ENCODE data around the gene CADPS.

CADPS gene

DNA sequence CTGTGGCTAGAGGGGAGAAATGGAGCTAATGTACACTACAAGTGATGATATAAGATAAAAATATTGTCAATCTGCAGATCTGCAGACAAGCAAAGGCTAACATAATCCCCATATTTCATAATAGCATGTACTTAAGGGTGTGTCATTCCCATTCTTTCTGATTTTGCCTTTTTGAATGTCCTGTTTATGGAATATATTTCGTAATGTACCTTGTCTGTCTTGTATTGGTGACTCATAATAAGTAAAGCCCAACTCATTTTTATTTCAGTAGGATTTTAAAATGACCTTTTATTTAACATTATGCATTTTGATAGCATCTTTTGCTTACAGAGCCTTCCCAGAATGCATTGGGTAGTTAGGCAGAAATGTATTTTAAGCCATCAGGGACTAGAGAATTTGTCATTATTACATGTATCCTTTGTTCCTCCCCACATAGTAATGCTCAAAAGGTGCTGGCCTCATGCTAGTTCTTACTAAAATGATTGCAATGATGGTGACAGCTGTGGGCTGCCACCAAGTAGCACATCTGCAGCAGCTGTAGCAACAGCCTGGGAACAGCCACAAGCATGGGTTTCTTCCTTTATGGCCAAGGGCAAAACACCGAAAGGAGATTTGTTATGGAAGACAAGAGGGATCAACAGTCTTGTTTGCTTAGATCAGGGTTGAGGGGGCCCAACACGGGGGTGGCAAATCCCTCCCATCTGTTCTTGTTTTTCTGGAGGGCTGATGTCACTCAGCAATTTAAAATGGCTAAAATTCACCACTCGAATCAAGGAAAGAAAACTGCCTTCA lies 188.5 kb downstream of the CADPS start:
- no peak for DNase-seq (ENCODE audit: low read depth)

DNA sequence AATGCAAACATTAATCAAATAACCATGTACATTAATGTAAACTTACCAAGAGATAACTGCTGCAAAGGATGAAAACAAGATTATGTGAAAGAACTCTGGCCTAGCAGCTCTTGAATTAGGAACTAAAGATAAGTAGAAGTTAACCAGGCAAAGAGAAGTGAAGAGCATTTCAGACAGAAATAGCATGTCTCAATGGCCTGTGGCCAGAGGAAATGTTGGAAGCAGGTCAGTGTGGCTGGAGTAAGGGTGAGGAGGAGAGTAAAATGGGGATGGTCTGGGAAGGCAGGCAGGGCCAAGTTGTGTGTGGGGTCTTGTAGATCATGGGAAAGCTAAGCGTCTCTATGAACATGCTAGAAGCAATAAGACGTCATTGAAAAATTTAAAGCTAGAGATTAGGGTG lies 192.4 kb downstream of the CADPS start:
- DNase-seq (ENCODE audit: low read depth) = no peak

DNA sequence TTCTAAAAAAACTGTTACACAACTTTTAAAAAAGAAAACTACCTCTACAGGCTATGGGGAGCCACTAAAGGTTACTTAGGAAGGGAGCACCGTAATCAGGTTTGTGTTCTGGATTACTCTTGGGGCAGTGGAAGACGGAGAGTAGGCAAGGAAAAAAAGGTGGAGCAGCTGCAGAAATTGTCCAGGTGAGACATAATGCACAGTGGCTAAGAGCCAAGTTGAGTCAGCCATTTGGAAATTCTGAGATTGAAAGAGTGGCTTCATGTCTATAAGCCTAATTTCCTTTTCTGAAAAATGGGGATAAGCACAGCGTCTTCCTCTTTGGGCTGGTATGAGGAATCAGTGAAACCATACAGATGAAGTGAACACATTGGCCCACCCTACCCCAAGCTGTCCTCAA lies 195.2 kb downstream of the CADPS start:
- no peak for DNase-seq (ENCODE audit: low read depth)

DNA sequence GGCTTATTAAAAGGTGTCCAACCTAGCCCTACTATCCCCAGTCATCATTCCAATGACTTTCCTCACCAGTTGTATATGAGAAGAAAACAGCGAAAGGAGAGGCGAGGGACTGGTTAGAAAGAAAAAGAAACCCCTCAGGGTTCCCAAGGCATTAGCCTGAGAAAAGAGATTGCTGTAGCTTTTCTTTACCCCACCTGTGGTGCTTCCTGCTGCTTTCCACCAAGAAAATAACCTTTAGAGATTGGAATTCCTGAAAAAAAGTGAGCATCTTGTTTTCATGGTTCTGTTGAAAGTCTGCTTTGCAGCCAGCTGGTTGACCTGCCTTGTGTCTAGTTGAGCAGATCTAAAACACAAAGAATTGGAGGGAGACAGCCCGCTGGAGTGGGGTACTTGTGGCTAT lies 196.4 kb downstream of the CADPS start:
- DNase-seq (ENCODE audit: low read depth) = no peak

DNA sequence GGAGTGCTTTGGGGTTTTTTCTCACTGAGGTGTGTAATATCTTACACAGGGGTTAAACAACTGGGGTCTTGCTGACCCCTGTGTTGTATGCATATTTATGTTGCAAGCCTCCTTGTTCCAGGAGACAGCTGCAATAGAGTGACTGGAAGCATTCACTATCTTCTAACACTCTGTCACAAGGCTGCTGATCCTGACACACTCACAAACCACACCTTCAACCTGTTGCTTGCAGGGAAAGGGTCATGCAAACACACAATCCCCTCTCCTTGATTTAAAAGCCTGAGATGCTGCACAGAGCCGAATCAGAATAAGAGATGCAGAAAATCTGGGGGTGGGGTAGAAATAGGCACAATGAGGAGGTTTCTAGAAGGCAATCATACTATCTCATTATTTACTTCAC lies 197.3 kb downstream of the CADPS start:
- no peak for DNase-seq (ENCODE audit: low read depth)

DNA sequence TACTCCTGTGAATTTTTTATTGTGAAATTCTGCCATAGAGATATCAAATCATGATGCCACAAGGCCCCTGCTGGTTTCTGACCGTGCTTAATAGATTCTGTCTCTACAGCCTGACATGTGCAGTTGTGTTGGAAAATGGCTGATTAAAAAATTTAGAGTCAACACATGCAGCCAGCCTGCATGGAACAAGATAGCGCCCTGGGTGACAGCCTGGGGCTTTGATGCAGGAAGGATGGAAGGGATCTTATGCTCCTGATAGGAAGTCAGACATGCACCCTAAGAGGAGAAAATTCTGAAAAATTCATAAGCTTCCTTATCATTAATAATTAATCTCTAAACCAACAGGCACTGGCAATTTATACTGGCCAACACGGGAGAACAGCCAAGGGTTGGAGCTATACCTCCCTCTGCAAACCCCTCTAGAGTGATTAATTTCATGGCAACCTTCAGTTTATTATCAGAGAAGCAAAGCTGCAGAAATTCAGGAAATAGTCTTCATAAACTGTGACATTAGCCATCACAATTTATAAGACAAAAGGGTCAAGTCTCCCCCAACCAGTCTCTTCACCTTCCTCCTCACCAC lies 198.4 kb downstream of the CADPS start:
- no peak for DNase-seq (ENCODE audit: low read depth)

DNA sequence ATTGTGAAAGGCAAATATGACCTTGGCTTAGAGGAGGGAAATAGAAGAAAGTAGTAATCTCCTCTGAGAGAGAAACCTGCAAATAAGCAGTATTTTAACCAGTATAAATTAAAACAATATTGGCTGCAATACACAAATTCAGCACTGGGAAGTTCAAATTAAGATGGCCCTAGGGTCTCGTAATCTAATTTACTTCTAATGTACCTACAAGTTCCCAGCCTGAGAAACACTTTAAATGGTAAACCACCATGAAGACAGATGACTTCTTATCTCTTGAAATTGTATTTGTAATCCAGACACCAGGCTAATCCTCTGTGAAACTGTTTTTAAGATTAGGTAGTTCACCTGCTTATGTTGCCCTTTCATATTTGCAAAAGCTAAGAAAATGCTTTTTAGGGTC lies 199.7 kb downstream of the CADPS start:
- no peak for DNase-seq (ENCODE audit: low read depth)

DNA sequence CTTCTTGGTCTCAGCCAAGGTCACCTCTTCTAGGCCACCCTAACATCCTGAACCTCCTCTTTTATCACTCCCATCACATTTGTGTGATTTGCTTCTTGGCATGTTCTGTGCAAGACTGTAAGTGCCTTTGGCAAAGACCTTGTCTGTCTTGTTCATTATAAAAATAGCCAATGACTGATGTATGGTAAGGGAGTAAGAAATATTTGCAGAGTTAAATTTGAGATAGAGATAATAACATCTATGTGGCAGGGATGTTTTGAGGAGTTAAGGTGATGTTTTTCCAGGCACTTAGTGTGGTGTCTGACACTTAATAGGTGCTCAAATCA lies 202.3 kb downstream of the CADPS start:
- DNase-seq (ENCODE audit: low read depth) = no peak

DNA sequence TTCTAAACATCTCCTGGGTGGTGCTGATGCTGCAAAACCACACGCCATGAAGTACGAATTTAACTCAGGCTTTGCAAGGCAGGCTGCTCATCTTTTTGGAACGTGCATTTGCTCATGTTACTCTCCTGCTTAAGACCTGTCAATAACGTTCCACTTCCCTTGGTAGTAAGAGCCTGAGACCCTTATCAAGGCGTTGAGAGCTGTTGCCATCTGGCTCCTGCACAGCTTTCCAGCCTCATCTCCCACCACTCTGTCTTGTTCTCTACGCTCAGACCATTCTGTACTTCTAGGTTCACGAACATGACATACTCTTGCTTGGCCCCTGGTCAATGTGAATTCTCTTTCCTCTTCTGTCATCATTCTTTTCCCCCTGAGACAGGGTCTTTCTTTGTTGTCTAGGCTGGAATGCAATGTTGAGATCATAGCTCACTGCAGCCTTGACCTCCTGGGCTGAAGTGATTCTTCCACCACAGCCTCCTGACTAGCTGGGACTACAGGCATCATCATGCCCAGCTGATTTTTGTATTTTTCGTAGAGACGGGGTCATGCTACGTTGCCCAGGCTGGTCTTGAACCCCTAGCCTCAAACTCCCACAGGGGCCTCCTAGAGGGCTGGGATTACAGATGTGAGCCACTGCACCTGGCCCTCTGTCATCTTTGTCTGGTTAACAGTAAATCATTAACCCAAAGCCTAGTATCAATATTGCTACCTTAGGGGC lies 202.8 kb downstream of the CADPS start:
- DNase-seq (ENCODE audit: low read depth) = no peak

DNA sequence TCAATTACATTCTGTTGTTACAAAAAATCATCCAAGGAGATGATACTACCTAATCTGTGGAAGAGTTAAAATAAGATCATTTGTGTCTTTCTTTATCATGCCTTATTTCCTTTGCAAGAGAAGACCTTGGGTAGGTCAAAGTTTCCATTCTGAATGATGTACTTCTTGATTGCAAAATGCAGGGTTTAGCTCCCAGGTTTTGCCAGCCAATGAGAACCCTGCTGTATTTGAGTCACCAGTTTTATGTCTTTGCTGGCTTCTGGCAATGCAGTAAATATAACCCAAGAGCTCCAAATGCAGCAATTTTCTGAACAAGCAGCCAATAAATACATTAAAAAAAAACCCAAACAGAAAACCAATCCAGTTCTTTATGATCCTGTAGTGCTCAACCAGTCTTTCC lies 204.9 kb downstream of the CADPS start:
- no peak for DNase-seq (ENCODE audit: low read depth)

DNA sequence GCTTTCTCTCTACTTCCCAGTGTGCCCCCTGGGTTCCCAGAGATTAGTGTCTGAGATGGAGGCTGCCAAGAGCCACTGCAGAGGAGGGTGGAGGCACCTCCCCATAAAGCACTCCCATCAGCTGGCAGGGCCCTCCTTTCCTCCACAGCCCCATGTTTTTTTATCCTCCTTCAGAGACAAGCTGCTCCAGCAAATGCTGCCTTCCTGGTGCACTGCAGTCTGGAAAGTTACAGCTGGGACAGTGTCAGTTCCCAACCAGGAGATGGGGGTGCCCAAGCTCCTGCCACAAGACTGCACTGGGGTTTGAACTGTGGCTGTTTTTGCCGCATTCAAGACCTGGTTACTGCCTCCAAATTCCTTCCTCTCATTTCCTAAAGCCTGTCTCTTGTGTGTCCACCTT lies 206.1 kb downstream of the CADPS start:
- DNase-seq (ENCODE audit: low read depth) = no peak

DNA sequence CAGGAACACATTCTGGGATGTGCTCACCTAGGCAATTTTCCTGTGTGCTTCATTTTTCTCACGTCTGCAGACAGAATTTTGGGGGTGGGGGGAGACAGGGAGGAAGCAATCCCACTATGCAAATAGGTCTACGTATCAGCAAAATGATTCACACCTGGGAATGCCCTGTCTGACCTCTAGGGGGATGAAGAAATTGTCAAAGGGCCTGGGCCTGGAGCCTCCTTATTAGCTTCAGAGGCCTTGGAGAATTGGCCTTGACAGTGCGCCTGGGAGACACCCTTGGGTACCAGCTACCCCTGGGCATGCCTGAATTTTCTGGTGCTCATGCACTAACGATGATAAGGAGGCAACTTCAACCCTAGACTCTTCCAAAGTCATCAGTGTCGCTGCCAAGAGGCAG lies 207.5 kb downstream of the CADPS start:
- DNase-seq (ENCODE audit: low read depth) = no peak

DNA sequence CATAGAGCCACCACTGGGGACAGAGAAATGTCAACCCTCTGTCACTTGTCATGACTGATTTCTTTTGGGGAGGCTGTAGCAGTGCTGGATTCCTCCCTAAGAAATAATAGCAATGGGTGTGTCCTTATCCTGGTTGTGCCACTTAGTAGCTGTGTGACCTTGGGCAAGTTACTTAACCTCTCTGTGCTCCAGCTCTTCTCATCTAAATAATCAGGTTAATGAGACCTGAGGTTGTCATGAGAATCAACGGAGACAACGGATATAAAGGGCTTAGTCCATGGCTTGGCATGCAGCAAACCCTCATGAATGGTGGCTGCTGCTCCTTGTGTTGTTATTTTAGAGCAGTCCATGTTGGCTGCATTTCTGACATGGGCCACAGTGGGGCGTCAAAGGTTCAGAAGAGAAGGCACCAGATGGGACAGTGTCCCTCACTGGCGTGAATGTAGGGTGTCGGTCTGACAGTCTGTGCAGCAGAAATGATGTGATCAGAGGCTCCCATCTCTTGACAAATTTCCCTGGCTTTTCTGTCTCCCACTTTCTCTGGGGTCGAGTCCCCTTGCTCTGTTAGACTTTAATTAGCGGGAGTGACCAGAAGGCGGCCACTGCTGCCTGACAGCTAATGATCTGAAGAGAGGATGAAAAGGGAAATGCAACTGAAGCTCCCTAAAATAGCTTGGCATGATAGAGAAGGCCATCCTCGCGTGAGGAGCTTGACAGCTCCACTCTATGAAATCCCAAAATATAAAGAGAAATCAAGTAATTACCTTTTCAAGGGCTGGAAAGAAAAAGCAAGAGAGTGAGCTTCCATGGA lies 209.4 kb downstream of the CADPS start:
- DNase-seq (ENCODE audit: low read depth) = peak; percentile 26

DNA sequence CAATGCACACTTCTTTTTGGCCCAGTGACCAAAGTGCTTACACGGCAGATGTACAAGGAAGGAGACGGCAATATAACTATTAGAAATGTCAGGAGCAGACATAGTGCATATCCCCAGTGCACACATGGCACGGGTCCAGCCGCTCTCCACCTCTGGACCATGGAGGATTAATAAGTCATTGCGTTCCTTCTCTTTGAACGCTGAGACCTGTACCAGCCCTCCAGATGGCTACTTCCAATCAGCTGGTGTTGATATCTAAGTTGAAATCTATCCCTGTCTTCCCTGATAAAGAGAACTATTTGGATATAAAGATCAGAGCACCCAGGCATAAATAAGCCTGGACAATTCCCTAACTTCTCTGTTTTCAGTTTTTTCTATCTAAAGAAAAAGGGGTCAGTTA lies 212.5 kb downstream of the CADPS start:
- no peak for DNase-seq (ENCODE audit: low read depth)

DNA sequence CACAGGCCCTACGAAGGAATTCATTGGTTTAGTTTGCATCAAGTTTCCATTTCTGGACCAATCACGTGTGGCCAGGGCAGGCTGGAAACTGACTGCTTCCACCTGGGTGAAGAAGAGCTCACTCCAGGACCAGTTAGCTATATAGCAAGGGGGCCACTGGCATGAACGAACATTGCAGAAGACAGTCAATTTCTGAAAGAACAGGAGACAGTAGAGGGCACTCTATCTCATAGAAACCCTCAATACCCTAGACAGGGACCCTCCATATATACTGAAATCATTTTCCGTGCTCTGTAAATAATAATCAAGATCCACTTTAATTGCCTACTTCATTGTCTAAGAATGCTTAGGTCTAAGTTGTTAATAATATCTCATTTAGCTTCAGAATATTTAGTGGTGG lies 215.6 kb downstream of the CADPS start:
- DNase-seq (ENCODE audit: low read depth) = no peak

DNA sequence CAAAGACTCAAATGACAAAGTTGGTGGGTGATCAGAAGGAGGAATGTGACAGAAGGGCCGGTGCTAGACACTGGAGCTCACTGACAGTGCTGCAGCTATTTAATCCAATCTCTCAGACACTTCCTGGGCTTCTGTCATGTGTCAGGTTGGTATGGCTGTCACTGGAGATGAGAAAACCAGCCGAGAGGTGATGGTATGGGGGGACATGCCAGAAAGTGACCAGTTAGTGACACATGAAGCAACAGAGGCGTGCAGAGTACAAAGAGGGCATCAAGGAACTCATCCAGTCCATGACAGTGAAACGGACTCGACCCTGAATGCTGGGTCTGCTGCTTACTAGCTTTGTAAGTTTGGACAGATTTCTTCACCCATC lies 219.5 kb downstream of the CADPS start:
- no peak for DNase-seq (ENCODE audit: low read depth)

DNA sequence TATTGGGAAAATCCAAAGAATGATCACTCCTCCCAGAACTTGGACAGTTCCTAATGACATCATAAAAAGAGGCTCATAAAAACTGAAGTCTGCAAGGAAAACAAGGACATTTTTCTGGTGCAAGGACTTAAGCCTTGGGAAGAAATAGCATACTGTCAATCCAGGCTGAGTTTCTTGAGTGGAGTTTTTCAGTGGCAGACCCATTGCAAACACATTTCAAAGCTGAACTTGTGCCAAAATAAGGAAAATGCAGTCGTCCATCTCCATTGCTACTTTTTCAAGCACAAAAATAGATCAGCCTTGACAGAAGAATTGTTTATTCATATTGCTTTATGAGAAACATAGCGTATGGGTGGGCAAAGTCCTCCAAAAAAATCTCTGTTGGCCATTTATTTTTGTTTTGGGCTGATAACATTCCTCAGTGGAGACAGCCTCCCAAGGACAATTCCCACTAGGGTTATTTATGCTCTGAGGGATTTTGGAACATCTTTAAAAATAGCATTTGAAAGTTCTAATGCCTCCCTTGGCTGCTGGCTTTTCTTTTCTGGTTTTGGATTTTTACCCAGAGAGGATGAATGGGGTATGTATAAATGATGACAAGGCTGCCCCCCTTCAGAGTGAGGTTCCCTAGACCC lies 220.0 kb downstream of the CADPS start:
- DNase-seq (ENCODE audit: low read depth) = no peak

DNA sequence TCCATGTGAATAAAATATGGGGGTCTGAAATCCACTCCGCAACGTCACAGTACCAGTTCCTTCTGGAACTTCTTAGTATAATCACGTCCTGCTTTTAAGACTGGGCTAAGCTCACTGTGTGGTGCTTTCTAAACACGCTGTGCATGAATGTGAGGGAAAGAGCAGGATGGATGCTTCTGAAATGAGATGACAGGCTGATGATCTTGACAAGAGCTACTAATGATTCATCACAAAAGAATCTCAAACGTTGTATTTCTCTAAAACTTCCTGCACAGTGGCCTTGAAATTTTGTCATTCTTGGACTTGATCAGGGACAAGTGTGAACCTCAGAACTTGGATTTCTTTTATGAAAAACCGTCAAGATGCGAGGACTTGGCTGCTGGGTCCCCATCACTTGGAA lies 221.4 kb downstream of the CADPS start:
- DNase-seq (ENCODE audit: low read depth) = no peak

DNA sequence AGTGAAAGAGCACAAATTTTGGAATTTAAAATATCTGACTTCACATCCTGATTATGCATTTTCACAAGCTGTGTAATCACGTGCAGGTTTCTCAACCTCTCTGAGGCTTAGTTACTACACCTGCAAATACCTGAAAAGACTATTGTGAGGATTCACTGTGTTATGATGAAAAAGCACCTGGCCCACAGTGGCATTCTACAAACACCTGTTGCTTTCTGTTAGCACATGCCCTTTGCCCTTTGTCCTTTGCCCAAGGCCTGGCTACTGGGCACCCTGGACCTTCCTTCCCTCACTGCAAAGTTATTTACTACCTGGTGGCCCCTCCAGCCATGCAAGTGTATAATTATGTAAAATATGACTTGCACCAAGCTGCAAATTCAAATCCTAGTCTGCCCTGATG lies 227.5 kb downstream of the CADPS start:
- no peak for DNase-seq (ENCODE audit: low read depth)

DNA sequence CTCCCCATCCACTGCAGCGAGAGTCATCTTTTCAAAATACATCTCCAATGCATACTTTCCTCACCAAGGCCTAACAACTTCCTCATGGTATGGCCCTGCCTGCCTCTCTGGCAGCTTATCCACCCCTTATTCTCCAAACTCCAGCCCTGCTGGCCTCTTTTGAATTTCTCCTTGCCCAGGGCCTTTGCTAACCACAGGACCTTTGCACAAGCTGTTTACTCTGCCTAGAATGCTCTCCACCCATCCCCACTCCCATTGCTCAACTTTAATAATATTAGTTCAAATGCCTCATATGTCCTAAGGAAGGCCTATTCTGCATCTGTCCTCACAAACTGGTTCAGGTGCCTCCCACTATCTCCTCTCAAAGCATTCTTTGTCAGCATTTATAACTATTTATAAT lies 230.7 kb downstream of the CADPS start:
- DNase-seq (ENCODE audit: low read depth) = no peak

DNA sequence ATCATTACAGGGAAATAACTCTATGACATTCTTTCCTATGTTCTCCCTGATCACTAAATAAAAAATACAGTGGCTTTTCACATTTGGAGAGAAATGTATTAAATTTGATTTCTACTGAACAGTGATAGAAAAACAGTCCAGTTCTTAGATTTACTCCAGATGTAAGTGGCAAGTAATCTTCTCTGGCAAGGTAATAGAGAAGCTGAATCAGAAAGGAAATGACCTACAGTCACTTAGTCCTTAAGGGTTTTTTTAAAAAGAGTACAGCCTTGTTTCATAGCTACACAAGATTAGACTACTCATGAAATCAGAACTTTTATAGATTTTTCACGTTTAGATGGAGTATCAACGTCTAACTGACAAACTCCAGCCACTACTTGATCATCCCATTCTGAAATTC lies 236.9 kb downstream of the CADPS start:
- DNase-seq (ENCODE audit: low read depth) = no peak

DNA sequence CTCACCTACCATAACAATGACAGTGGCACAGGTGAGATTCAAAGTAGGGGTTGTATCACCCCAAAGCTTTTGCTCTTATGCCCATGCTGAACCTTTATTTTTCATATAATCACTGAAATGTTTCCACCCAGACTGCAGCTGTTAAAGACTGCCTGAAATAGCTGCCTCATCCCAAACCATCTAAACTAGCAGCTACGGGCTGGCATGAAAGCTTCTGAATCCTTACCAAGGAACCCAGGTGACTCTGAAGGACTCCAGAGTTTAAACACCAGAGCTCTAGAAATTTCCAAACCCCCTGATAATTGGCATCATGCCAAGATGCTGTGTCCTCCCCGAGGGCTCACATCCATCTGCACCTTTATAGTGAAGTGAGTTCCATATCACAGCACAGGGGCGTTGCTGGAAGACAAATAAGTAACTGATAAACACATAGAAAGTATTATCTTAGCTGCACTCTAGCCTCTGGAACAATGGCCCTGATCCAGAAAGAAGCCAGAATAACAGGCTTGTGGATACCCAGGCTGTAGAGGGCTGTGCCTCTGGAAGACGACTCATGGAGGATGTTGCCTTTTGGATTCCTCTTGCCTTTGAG lies 238.9 kb downstream of the CADPS start:
- no peak for DNase-seq (ENCODE audit: low read depth)

Data from HS-27A (cell line).